B cell (primary cell): Measurements from ENCODE around the gene NUDT9.
"Not testable (repeated sequence)": the region's sequence is repeated elsewhere in the genome, so short reads cannot be mapped to it uniquely, and the experiment has no call there.

Source experiments
- EZH2 ChIP-seq: IDR thresholded peaks from 2 replicates; pipeline ENCODE4 v1.6.1; 2012; ENCODE audit warnings: borderline replicate concordance, low read depth, mild to moderate bottlenecking, moderate library complexity, low read length; ENCODE audit not compliant: insufficient read depth, poor library complexity, severe bottlenecking
- TF ChIP-seq, protein P1 (sequence below): fragments of 200-600 bp; IDR thresholded peaks from one replicate; pipeline ENCODE4 v1.8.0; 2022; ENCODE audit warnings: antibody characterized with exemption, mild to moderate bottlenecking

DNA sequence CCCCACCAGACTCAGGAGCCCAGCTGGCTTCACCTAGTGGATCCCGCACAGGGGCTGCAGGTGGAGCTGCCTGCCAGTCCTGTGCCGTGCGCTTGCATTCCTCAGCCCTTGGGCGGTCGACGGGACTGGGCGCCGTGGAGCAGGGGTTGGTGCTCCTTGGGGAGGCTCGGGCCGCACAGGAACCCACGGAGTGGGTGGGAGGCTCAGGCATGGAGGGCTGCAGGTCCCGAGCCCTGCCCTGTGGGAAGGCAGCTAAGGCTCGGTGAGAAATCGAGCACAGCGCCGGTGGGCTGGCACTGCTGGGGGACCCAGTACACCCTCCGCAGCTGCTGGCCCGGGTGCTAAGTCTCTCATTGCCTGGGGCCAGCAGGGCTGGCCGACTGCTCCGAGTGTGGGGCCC lies 26.5 kb upstream of the NUDT9 start:
- TF ChIP-seq, protein P1, sequence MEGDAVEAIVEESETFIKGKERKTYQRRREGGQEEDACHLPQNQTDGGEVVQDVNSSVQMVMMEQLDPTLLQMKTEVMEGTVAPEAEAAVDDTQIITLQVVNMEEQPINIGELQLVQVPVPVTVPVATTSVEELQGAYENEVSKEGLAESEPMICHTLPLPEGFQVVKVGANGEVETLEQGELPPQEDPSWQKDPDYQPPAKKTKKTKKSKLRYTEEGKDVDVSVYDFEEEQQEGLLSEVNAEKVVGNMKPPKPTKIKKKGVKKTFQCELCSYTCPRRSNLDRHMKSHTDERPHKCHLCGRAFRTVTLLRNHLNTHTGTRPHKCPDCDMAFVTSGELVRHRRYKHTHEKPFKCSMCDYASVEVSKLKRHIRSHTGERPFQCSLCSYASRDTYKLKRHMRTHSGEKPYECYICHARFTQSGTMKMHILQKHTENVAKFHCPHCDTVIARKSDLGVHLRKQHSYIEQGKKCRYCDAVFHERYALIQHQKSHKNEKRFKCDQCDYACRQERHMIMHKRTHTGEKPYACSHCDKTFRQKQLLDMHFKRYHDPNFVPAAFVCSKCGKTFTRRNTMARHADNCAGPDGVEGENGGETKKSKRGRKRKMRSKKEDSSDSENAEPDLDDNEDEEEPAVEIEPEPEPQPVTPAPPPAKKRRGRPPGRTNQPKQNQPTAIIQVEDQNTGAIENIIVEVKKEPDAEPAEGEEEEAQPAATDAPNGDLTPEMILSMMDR: not testable (repeated sequence)
- TF ChIP-seq EZH2: not testable (repeated sequence)
